GM12878 (cell line): ENCODE measurements around the gene CFAP65. TPM values are rescaled to one million over a fixed set of nuclear protein-coding genes. Genes with fewer than 3 reads are reported as not detected.

Source experiments
- ATAC-seq: fragments of 200-7000 bp; cut with Tn5 transposase; 3 replicates; pipeline ENCODE4 v1.9.1; 2020; ENCODE audit warnings: mild to moderate bottlenecking, moderate library complexity
- BruUV-seq: library from RNA; stranded (reverse); fragments of 400-500 nt; replicated peaks from 2 replicates; lab custom pipeline; 2021; lab: Mats Ljungman, UMichigan
- CTCF ChIA-PET: fragments of 300-600 bp; sonication (Branson Sonifier 250); formaldehyde crosslinking; extraction: SDS; loops from one replicate; lab custom pipeline; 2021; ENCODE audit warnings: inconsistent platforms; lab: Yijun Ruan, JAX
- POLR2A ChIA-PET: fragments of 350-600 bp; formaldehyde crosslinking; extraction: SDS; loops from one replicate; lab custom pipeline; 2021; ENCODE audit warnings: inconsistent platforms; lab: Charles Lee
- RAD21 ChIA-PET: fragments of 300-600 bp; sonication (Branson Sonifier 250); formaldehyde crosslinking; loops from one replicate; lab custom pipeline; 2023; ENCODE audit warnings: antibody characterized with exemption; ENCODE audit not compliant: unreplicated experiment; lab: Charles Lee
- SMC1A ChIA-PET: fragments of 300-600 bp; sonication (Branson Sonifier 250); formaldehyde crosslinking; loops from one replicate; lab custom pipeline; 2023; ENCODE audit not compliant: unreplicated experiment, uncharacterized antibody; lab: Charles Lee
- DNase-seq: peaks from one replicate; pipeline ENCODE4 v3.0.0-alpha.2; 2011; ENCODE audit warnings: low read depth, low spot score
- FAIRE-seq: peaks from 3 replicates; lab custom pipeline; 2011; peaks lifted over from hg19 to GRCh38; lab: Jason Lieb, UNC
- H2AFZ ChIP-seq: 2 replicates; pipeline ENCODE4 v1.6.0; 2011; ENCODE audit warnings: low read depth, low read length, control low read depth; ENCODE audit not compliant: control insufficient read depth
- H3K27ac ChIP-seq: 2 replicates; pipeline ENCODE4 v1.5.1; 2011; ENCODE audit warnings: control low read depth; ENCODE audit not compliant: control insufficient read depth, insufficient read depth
- H3K27me3 ChIP-seq, 2 experiments: replicated peaks in 1 of 2; 2 replicates each; pipeline versions ENCODE4 v1.6.0 to v1.6.1; 2011; ENCODE audit warnings: low read length in 1 of 2; ENCODE audit not compliant: control insufficient read depth in 2 of 2, insufficient read depth in 2 of 2
- H3K36me3 ChIP-seq, 2 experiments: 2 replicates each; pipeline ENCODE4 v1.5.1; 2011; ENCODE audit warnings: low read length in 1 of 2; ENCODE audit not compliant: control insufficient read depth in 2 of 2, insufficient read depth in 2 of 2
- H3K4me1 ChIP-seq: 2 replicates; pipeline ENCODE4 v1.6.1; 2011; ENCODE audit warnings: mild to moderate bottlenecking, low read length, moderate library complexity, mixed read lengths; ENCODE audit not compliant: control insufficient read depth, insufficient read depth
- H3K4me2 ChIP-seq: 2 replicates; pipeline ENCODE4 v1.6.0; 2011; ENCODE audit warnings: control low read depth; ENCODE audit not compliant: control insufficient read depth, insufficient read depth
- H3K4me3 ChIP-seq: fragments of 200-600 bp; sonication (generic); 2 replicates; pipeline ENCODE4 v1.5.1; 2016
- H3K79me2 ChIP-seq: 2 replicates; pipeline ENCODE4 v1.6.0; 2011; ENCODE audit warnings: low read length; ENCODE audit not compliant: control insufficient read depth, insufficient read depth
- H3K9ac ChIP-seq: 2 replicates; pipeline ENCODE4 v1.8.0; 2011; ENCODE audit warnings: low read length, control low read depth, mixed read lengths; ENCODE audit not compliant: control insufficient read depth, insufficient read depth
- H3K9me3 ChIP-seq: replicated peaks from 3 replicates; pipeline ENCODE4 v1.5.1; 2011; ENCODE audit warnings: mild to moderate bottlenecking, low read length; ENCODE audit not compliant: control insufficient read depth, insufficient read depth
- H4K20me1 ChIP-seq: 2 replicates; pipeline ENCODE4 v1.6.0; 2011; ENCODE audit not compliant: control insufficient read depth, insufficient read depth
- ATF7 ChIP-seq: fragments of 450-650 bp; IDR thresholded peaks from 2 replicates; pipeline ENCODE4 v1.6.1; 2016; ENCODE audit warnings: low read depth, mild to moderate bottlenecking
- CREM ChIP-seq: IDR thresholded peaks from 2 replicates; pipeline ENCODE4 v1.6.1; 2014; ENCODE audit warnings: antibody characterized with exemption, low read depth
- E2F4 ChIP-seq: IDR thresholded peaks from 2 replicates; pipeline ENCODE4 v1.6.1; 2012; ENCODE audit warnings: low read depth, low read length, improper control_type of control experiment
- JUND ChIP-seq: IDR thresholded peaks from 2 replicates; pipeline ENCODE4 v1.6.1; 2012; ENCODE audit warnings: low read depth, mild to moderate bottlenecking, low read length, improper control_type of control experiment, moderate library complexity
- KAT2A ChIP-seq: conservative IDR thresholded peaks from 2 replicates; pipeline ENCODE4 v1.6.1; 2011; ENCODE audit warnings: low read depth, low read length; ENCODE audit not compliant: control insufficient read depth
- MEF2B ChIP-seq: fragments of 450-650 bp; IDR thresholded peaks from 2 replicates; pipeline ENCODE4 v1.6.1; 2018; ENCODE audit warnings: mild to moderate bottlenecking, moderate library complexity; ENCODE audit not compliant: partially characterized antibody, poor library complexity, severe bottlenecking
- WGBS: methylation state at CpG from one replicate; pipeline ENCODE4 v1.1.6; 2016; ENCODE audit warnings: low lambda C conversion rate; ENCODE audit not compliant: insufficient replicate concordance, insufficient coverage; ENCODE audit errors: missing lambda C conversion rate; 5-methylcytosine and 5-hydroxymethylcytosine counted together
- in situ Hi-C: fragments of 300-500 bp; cut with MboI; formaldehyde crosslinking; loops from 9 replicates; pipeline ENCODE4 v1.14.3; 2018; ENCODE audit warnings: mixed read lengths
- intact Hi-C: fragments of 100-400 bp; cut with micrococcal nuclease; formaldehyde crosslinking; loops from one replicate; pipeline ENCODE4 v1.14.2; 2022; ENCODE audit not compliant: unreplicated experiment
- polyA plus RNA-seq, 11 experiments: library from polyadenylated mRNA; depleted of rRNA in 4 of 11; unstranded in 6 of 11; stranded (reverse) in 5 of 11; fragments of >200 nt; fragmentation: Nextera tagmentation in 4 of 11; fragmentation: Illumina TruSeq in 1 of 11; extraction: Ambion mirVana in 4 of 11; extraction: Trizol in 1 of 11; gene quantifications; 1 replicate in 1 of 11; 2 replicates in 10 of 11; pipeline versions ENCODE4 v1.2.1 to v1.2.3, GENCODE V29; 2011 to 2016; ENCODE audit warnings: inconsistent platforms in 2 of 11, missing spikeins in 2 of 11, low read depth in 1 of 11
- total RNA-seq, 4 experiments: library from RNA; depleted of rRNA in 3 of 4; stranded (reverse); fragments of >200 nt in 3 of 4; fragmentation: Illumina TruSeq in 1 of 4; extraction: Trizol in 1 of 4; gene quantifications; 2 replicates each; pipeline versions ENCODE4 v1.2.1 to v1.2.3, GENCODE V29; 2013 to 2021
- TF ChIP-seq, protein P1 (sequence below): fragments of 450-650 bp; IDR thresholded peaks from 2 replicates; pipeline ENCODE4 v1.6.1; 2018; ENCODE audit warnings: mild to moderate bottlenecking, low read depth, moderate library complexity; ENCODE audit not compliant: partially characterized antibody

Gene CFAP65
- total and polyA plus RNA-seq, 10 of the 15 experiments (the other 5 are each of a cell fraction or from before 2014, with no cell fraction given): not detected

GRCh38 chr2:219001100-219001576 is 40.2 kb downstream of the CFAP65 start (continued):
- TF ChIP-seq E2F4 (no peak), JUND (no peak), CREM (no peak)
- TF ChIP-seq, protein P1, sequence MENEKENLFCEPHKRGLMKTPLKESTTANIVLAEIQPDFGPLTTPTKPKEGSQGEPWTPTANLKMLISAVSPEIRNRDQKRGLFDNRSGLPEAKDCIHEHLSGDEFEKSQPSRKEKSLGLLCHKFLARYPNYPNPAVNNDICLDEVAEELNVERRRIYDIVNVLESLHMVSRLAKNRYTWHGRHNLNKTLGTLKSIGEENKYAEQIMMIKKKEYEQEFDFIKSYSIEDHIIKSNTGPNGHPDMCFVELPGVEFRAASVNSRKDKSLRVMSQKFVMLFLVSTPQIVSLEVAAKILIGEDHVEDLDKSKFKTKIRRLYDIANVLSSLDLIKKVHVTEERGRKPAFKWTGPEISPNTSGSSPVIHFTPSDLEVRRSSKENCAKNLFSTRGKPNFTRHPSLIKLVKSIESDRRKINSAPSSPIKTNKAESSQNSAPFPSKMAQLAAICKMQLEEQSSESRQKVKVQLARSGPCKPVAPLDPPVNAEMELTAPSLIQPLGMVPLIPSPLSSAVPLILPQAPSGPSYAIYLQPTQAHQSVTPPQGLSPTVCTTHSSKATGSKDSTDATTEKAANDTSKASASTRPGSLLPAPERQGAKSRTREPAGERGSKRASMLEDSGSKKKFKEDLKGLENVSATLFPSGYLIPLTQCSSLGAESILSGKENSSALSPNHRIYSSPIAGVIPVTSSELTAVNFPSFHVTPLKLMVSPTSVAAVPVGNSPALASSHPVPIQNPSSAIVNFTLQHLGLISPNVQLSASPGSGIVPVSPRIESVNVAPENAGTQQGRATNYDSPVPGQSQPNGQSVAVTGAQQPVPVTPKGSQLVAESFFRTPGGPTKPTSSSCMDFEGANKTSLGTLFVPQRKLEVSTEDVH: no peak
- TF ChIP-seq, all 136 proteins: peak for 0

- Histone ChIP-seq H3K4me3 (no peak overlapping the region), H3K27me3 (peaks cover 11 to 22% of the 10 kb centered on the region in 2 experiments), H4K20me1 (no peaks in the 10 kb centered on the region), H3K27ac (no peak overlapping the region), H3K79me2 (no peaks in the 10 kb centered on the region), H2AFZ (no peak overlapping the region), H3K4me1 (no peaks in the 10 kb centered on the region), H3K9me3 (no peaks in the 10 kb centered on the region), H3K36me3 (no peaks in the 10 kb centered on the region), H3K4me2 (no peak overlapping the region), H3K9ac (no peak overlapping the region)
- ChIA-PET SMC1A (no interaction called here), CTCF (no interaction called here), POLR2A (no interaction called here), RAD21 (no interaction called here)
- FAIRE-seq: no peak
- intact Hi-C loops: no loop called here
- in situ Hi-C loops: no loop called here
- ATAC-seq: no peak
- TF ChIP-seq MEF2B (no peak), ATF7 (no peak), KAT2A (no peak), JUND (no peak)
- no TSS peak for BruUV-seq
- no peak for DNase-seq
- 14% methylated on average over 8 of the region's 8 CpGs for WGBS
These were observed 40.8 kb downstream of the CFAP65 start for GRCh38 chr2:219000569-219000960.
